C4-2B (cell line): ENCODE data around the gene KCNIP4.

Experiments used
- H3K27ac ChIP-seq: fragments of 450-650 bp; 2 replicates; pipeline ENCODE4 v1.5.1; 2017
- ZFX ChIP-seq: fragments of 450-650 bp; IDR thresholded peaks from 2 replicates; pipeline ENCODE4 v1.6.1; 2017
- TF ChIP-seq, protein P1 (sequence below): fragments of 450-650 bp; conservative IDR thresholded peaks from 2 replicates; pipeline ENCODE4 v1.5.1; 2017; ENCODE audit warnings: mild to moderate bottlenecking

The KCNIP4 gene

DNA sequence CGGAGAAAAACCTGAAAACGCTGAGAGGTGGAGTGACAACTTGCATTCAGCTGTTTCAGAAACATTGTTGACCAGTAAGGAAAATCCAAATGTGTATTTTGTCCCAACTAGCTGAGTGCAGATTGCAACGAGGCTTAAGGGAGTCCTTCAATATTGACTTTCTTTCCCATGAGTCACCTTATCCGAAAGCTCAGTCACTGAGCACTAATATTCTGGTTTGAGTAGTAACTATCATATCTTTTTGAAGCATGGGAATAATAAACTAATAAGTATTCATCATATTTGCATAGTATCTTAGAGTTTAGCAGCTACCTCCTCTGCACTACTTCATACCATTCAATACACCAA lies 644.1 kb downstream of the KCNIP4 start:
- TF ChIP-seq ZFX, result no peak
- TF ChIP-seq, protein P1, sequence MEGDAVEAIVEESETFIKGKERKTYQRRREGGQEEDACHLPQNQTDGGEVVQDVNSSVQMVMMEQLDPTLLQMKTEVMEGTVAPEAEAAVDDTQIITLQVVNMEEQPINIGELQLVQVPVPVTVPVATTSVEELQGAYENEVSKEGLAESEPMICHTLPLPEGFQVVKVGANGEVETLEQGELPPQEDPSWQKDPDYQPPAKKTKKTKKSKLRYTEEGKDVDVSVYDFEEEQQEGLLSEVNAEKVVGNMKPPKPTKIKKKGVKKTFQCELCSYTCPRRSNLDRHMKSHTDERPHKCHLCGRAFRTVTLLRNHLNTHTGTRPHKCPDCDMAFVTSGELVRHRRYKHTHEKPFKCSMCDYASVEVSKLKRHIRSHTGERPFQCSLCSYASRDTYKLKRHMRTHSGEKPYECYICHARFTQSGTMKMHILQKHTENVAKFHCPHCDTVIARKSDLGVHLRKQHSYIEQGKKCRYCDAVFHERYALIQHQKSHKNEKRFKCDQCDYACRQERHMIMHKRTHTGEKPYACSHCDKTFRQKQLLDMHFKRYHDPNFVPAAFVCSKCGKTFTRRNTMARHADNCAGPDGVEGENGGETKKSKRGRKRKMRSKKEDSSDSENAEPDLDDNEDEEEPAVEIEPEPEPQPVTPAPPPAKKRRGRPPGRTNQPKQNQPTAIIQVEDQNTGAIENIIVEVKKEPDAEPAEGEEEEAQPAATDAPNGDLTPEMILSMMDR, result no peak
- no peak overlapping the region for H3K27ac ChIP-seq

DNA sequence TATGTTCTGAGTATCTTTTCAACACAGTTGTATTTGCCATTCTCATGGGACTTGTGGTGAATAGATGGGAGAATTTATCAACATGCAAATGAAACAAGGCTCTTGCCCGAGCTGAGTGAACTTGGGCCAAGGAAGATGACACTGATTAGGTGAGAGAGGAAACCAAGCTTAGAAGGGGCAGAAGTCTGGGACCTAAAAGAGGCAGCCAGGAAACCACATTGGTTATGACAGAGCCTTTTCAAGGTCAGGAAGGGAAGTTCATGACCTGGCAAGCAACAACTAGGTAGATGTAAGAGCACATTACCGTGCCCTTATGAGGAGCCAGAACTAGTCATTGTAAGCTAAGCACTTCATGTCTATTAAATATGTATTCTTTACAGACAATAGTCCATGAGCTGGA lies 658.0 kb downstream of the KCNIP4 start:
- TF ChIP-seq ZFX, result no peak
- TF ChIP-seq, protein P1, result no peak
- H3K27ac ChIP-seq, result no peak overlapping the region

DNA sequence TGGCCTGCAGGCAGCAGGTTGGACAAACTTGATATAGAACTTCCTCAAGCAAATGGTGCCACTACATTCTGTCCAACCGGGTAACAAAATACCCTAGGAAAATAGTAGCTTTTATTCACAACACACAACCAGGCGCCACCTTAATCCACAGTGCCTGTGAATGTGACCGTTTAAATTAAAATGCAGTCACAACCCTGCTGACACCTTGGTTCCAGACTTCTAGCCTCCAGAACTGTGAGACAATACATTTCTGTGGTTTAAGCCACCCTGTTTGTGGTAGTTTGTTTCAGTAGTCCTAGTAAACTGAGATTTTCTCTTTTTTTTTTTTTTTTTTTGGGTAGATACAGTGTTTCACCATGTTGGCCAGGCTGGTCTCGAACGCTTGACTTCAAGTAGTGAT lies 672.5 kb downstream of the KCNIP4 start:
- TF ChIP-seq ZFX, result no peak
- TF ChIP-seq, protein P1, result no peak
- no peak overlapping the region for H3K27ac ChIP-seq

DNA sequence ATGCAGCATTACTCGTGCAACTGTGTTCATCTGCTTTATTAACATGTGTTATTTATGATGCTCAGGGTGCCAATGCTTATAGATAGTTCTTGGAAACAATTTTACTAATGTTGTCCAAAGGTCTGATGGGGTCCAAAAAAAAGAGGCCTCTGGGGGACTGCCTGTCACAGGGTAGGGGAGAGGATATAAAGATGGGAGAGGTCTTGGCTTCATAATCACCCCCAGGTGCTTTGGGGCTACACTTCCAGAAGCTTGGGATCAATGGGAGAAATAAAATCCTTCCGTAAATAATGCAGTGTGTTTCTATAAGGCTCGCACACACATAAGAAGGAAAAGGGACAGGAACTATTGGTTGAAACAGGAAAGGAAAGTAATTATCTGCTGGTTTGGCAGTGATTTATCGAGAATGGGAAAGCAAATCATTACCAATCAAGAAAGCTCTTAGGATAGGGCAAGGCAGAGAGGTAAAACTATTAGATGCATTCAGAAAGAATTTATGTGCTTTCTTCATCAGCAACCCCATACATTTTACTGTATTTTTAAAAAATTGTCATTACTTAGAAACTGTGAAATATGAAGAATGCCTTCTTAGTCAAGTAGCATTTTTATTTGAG lies 677.0 kb downstream of the KCNIP4 start:
- TF ChIP-seq ZFX, result no peak
- TF ChIP-seq, protein P1, result no peak
- H3K27ac ChIP-seq, result no peak overlapping the region

DNA sequence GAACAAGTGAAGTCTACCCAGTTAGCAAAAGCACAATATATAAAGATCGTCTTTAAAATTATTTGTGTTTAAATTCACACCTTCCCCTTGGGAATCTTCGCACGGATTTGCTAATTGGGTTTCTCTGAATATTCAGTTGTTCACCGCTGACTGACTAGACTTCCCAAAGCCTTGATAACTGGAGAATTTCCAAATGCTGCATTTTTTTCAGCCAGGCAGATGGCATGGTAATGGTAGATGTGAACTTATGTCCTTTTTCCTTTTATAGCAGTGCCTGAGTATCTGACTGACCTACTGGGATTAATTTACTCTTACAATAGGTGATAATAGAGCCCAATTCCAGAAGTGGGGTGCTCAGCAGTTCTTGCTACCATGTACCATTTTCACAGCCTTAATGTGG lies 700.2 kb downstream of the KCNIP4 start:
- TF ChIP-seq, protein P1, result no peak
- TF ChIP-seq ZFX, result no peak
- H3K27ac ChIP-seq, result no peak overlapping the region

DNA sequence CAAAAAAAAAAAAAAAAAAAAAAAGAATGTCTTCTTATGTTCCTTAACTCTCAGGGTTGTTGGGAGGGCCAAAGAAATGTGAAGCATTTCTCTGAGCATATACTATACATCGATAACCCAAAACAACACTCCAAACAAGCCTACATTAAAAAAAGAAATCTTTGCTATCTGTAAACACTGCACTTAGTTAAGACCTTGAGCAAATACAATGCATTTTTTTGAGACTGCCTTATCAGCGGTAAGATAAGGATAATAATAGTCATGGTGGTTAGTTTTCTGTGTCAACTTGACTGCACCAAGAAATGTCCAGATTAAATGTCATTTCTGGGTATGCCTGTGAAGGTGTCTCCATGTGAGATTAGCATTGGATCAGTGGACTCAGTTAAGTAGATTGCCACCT lies 706.4 kb downstream of the KCNIP4 start:
- no peak overlapping the region for H3K27ac ChIP-seq
- TF ChIP-seq, protein P1, result no peak
- no peak for TF ChIP-seq ZFX

DNA sequence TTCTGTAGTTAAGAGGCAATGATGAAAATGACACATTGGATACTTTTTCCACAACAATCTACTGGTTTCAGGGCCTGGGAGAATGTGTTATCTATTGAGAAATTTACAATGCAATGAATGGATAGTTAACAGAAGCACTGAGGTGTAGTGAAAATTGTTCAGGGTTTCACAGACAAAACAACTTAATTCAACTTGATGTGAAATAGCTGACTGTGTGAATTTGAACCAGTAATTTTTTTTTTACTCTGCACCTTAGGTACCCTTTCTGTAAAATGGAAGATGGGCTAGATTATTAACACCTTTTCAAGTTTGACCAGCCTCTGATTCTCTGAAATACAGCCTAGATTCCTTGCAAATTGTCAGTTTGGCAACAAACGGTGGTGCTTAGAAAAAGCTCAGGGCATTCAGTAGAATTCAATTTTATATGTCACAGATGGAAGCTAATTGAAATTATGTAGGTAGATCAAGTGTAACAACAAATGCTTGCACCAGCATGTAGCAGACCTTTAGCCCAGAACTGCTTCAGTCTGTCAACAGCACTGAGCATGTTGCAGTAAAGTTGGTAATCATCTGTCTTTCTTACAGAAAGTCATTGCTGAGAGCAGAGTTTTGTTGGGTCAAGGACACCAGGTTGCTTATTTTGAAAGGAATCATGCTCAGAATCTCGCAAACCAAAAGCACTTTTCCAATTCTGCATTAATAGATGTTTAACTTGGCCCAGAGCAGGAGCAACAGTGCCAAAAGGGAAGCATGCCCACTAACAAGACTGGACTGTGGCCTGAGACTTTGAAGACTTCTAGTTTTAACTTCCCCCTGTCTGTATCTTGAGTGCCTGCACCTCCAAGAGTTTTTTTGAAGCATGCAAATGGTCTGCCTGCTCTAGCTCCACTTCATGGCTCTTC lies 721.7 kb downstream of the KCNIP4 start:
- no peak for TF ChIP-seq ZFX
- TF ChIP-seq, protein P1, result no peak
- no peak overlapping the region for H3K27ac ChIP-seq
